Peyer's patch (tissue), 4 donors: ENCODE measurements around the gene RAPGEF2.

Source experiments
- CTCF ChIP-seq, 6 experiments: fragments of 450-650 bp in 4 of 6; fragments of 200-600 bp in 2 of 6; sonication (generic) in 1 of 6; IDR thresholded peaks; one replicate each; pipeline ENCODE4 v1.5.1; 2017 to 2019; ENCODE audit warnings: antibody characterized with exemption in 6 of 6, mild to moderate bottlenecking in 3 of 6, moderate library complexity in 1 of 6
- POLR2A ChIP-seq, 2 donors: fragments of 450-650 bp; IDR thresholded peaks; one replicate each; pipeline ENCODE4 v1.5.1; 2017; ENCODE audit warnings: antibody characterized with exemption in 2 of 2, mild to moderate bottlenecking in 2 of 2, moderate library complexity in 2 of 2

DNA sequence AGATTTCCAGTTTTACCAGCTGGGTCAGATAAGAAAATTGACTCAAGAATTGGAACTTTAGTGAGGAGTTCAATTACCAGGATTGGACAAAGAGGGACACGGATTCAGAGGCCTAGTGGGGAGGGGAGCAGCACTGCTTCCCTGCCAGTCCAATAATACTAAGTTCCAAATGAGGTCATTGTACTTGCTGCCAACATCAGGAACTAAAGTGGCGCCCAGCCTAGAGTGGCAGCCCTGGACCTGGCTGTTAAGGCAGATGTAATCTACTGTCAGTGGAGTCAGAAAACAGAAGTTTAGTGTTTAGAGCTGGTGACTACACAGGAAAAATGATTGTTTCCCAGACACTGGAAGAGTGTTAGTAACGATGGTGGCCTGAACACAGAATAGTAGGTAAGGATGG, 42.7 kb upstream of the RAPGEF2 start:
- TF ChIP-seq CTCF (IDR thresholded peaks at IDR 0.05) (no peak), POLR2A (IDR thresholded peaks at IDR 0.05) (no peak)
